GM19463 (cell line): ENCODE data around the gene MAFG.
A peak's percentile ranks its signal among the peaks of the same experiment; 100 is the strongest.

Experiments
- ATAC-seq: cut with Tn5 transposase; IDR thresholded peaks from one replicate; pipeline ENCODE4 v1.9.1; 2021; ENCODE audit warnings: mild to moderate bottlenecking, moderate library complexity; ENCODE audit not compliant: unreplicated experiment

Gene MAFG

GRCh38 chr17:81927653-81928543 is at the start of gene MAFG:
MAFG (minus strand) TSS chr17:81927735; CDS start chr17:81923185, 4,550 bp downstream.
- ATAC-seq, result peak; percentile 57

DNA sequence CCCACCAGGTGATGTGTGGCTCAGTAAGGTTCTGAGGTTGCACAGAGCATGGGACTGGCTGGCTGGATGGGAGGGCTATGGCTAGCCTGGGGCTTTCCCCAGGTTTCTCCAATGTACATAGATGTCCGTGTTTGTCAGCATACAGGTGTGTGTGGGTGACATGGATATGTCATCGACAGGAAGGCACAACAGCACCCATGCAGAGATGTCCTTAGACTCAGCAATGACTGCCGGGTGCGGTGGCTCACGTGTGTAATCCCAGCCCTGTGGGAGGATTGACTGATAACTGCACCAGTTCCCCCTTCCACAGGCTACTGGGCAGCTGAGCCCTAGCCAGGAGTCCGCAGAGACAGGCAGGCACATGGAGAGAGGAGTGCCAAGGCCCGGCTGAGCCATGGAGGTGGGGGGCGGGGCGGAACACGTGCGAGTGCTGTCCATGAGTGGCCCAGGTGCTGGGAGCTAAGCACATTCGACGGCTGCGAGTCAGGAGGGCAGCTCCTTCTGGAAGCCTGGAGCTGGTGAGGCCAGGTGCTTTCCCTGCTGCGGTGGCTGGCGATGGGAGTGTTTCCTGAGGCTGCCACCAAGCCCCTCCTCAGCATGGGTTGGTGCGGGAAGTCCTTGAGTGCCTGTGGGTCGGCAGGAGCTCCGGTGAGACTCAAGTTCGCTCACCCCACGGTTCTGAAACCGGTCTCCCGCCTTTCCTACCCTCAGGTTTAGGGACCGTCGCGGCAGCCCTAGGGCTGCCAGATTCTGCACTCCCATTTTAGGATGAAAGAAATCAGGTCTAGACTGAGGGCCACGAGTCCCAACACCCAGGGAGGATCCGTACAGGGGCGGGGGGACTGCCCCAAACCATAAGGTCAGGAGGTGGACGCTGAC is 49.0 kb upstream of the MAFG start:
- ATAC-seq, result peak; percentile 3

- no peak for ATAC-seq
These were observed 45.9 kb upstream of the MAFG start for GRCh38 chr17:81973432-81973831.

DNA sequence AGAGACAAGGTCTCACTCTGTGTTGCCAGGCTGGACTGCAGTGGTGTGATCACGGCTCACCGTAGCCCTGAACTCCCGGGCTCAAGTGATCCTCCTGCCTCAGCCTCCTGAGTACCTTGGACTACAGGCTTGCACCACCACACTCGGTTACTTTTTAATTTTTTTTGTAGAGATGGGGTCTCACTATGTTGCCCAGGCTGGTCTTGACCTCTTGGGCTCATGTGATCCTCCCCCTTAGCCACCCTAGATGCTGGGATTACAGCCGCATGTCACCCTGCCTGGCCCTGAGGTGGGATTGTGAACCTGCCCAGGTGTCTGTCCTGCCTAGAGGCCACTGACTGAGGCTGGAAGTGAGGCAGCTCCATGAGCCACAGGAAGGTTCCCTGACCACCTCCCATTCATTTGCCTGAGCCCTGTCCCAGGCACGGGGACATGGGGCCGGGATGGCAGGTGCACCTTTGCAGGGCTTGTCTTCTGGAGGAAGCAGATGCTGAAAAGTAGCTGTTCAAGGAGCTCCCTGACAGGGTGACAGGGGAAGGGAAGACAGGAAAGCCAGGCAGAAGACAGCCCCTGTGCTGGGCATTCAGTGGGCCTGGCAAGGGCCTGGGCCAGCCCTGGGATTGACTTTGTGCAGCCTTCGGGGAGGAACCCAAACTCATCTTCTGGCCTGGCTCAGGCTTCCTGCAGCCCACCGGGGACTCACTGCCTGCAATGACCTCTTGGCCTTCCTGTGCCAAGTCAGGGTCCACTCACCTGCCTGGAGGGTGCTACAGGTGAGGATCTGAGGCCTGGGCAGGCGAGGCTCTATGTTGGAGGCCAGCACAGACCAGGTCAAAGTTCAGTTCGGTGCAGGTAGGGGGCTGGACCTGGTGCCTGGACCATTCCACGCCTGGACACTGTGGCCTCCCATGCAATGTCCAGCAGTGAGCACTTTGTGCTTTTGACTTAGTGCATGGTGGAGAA is 41.6 kb upstream of the MAFG start:
- no peak for ATAC-seq

GRCh38 chr17:81968396-81968745 is 40.8 kb upstream of the MAFG start:
- ATAC-seq, result no peak

GRCh38 chr17:81967533-81968395 is 40.2 kb upstream of the MAFG start:
- no peak for ATAC-seq

DNA sequence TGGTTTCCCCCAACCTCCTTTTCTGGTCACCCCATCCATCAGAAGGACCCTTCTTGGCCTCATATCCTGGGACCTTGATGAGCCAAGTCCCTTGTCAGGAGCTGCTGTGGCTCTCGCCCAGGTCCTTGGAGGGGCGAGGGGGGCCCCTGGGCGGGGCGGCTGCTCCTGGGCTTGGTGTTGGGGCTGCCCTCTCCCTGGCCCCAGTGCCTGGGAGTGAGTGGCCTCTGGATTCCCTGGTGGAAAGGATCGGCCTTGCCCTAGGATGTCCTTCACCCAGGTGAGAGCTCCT is 39.7 kb upstream of the MAFG start:
- ATAC-seq, result no peak

DNA sequence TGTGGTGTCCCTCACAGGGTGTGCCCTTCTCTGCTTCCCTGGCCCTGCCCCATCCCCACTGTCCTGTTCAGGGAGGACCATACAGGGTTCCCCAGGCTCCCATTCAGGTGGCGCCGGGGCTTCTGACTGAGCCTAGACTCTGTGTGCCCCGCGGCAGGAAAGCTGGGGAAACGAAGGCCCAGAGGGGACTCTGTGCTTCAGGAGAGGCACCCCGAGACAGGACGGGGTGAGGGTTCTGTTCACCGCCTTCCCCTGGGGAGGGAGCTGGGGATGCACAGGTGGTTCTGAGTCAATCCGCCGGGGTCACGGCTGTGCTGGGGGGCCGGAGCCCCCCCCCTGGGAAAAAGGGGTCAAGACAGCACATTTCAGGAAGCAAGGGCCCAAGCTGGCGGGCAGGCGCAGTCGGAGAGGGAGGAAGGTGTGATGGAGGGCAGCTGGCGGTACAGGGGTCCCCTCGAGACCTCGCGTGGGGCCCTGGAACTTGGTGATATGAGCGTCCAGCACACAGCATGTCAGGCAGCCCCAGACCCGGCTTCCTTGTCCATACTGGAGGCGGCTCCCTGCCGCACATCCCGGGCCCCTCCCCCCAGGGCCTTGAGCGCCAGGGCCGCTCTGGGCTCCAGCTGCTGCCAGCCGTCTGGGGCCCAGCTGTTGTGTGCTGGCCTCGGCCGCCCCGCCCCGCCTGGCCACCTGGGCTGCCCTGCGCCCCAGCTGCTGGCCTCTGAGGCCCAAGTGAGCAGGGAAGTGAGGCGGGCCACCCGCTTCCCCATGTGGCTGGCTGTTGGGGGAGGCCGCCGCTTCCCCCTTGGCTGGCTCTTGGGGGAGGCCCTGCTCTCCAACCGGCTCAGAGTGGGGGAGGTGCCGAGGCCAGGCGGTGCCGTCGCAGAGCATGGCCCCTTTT is 39.1 kb upstream of the MAFG start:
- no peak for ATAC-seq

- ATAC-seq, result no peak
These were observed 36.7 kb upstream of the MAFG start for GRCh38 chr17:81964081-81964849.

GRCh38 chr17:81962499-81963441 is 35.2 kb upstream of the MAFG start:
- ATAC-seq, result no peak

DNA sequence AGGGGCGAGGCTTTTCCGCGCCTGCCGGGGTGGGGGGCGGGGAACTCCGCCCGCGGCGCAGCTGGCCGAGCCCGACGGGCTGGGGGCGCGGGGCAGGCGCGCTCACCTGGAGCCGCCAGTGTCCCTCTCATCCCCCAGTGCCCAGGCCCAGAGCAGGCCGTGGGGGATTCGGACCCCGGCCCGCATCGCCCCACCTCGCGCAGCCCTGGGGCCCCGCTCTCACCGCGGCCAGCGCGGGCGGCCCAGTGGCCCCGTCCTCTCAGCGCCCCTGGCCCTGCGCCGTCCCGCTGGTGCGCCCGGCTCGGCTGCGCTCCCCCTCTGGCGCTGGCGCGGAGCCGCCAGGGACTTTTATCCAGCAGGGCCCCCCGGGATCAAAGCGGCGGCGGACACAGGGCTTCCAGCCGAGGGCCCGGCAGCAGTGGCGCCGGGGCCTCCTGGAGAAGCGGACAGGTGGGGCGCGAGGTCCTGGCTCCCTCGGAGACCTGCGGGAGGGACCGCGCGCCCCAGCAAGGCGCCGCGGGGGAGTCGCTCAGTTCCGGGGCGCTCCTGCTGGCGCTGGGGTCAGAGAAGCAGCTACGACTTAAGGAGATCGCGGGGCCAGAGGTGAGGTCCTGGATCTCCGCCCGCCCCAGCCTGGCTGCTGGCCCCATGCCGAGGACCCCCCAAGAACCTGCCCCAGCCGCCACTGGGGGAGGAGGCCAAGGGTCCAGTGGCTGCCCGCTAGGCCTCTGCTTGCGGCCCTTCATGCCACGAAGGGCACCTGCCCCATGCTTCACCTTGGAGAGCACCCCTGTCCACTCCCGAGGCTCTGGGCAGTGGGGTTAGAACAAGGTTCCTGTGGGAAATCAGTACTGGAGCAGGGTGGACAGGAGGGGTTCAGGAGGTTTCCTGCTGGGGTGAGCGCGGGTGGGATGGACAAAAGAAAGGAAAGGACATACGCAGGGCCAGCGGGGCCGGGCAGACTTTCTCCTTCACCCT is 34.3 kb upstream of the MAFG start:
- no peak for ATAC-seq

GRCh38 chr17:81961087-81961511 is 33.6 kb upstream of the MAFG start, which contains the start of gene NOTUM:
NOTUM (minus strand) TSS chr17:81961187; CDS start chr17:81960909, 278 bp downstream.
- ATAC-seq, result no peak

DNA sequence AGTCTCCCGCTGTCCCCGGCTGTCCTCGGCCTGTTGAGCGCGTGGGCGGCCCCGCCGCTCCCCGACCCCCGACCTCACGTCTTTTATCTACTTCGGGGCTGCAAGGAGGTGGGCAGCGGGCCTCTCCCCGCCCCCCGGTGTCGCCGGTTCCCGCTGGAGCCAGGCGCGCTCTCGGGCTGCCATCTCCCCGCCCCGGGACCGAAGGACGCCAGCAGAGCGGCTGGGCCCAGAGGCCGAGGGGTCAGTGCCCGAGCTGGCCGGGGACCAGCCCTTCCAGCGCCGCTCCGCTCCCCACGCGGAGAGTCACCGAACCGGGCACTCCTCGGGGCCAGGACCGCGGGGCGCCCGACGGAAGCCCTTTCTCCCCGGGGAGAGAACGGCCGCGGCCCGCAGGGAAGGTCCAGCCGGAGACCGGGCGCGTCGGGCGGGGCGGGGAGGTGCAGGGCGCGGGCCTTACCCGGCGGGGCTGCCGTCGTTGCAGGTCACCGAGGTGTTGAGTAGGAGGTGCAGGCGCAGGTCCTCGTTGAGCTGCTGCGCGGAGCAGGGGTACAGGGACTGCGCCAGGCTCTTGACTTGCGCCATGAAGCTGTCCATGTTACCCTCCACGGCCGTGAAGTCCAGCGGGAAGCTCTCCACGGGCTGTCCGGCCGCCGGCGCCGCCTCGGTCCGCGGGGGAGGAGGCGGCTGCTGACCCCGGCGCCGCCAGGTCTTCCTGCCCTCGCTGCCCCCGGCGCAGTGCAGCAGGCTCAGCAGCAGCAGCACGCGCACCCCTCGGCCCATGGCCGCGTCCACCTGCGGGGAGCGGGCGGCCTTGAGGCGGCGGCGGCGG is 32.8 kb upstream of the MAFG start:
- no peak for ATAC-seq

DNA sequence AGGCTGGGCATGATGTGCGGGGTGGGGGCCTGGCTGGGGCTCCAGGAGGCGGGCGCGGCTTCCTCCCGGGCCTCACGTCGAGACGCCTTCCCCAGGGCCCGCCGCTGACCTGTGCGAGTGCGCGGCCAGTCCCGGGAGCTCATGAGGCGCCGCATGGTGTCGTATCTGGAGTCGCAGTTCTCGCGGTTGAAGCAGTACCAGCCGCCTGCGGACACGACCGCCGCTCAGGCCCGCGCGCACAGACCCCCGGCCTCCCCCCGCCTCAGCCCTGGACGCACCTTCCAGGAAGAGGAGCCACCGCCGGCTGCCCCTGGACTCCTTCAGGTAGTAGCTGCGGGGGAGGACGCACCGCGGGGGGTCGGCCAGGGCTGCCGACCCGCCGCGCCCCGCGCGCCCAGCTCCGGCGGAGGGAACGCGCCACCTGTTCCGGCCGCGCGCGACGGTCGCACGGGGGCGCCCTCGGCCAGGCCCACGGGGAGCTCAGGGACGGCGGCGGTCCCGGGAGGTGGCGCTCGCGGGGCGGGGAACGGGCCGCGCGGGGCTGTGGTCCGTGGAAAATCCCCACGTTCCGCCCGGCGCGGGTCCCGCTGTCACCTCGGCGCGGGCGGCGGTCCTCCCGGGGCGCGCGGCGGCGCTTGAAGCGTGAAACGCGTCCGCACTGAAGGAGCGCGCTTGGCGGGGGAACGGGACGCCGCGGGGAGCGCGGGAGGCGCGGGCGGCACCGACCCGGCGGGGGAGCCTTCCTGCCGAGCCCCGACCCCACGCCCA is 32.0 kb upstream of the MAFG start:
- no peak for ATAC-seq
